Gastroesophageal sphincter (tissue), 3 donors: ENCODE measurements around the gene DDX54.

Experiments
- POLR2A ChIP-seq, 2 donors: fragments of 450-650 bp; IDR thresholded peaks; one replicate each; pipeline ENCODE4 v1.6.1; 2017; ENCODE audit warnings: antibody characterized with exemption in 2 of 2, mild to moderate bottlenecking in 2 of 2, moderate library complexity in 1 of 2
- TF ChIP-seq, protein P1 (sequence below), 4 experiments: fragments of 200-600 bp in 2 of 4; fragments of 450-650 bp in 2 of 4; sonication (generic) in 1 of 4; IDR thresholded peaks; one replicate each; pipeline ENCODE4 v1.5.1; 2017 to 2019; ENCODE audit warnings: antibody characterized with exemption in 4 of 4, mild to moderate bottlenecking in 2 of 4, moderate library complexity in 2 of 4

GRCh38 chr12:113109872-113110599 lies 75.2 kb downstream of the DDX54 start:
- TF ChIP-seq POLR2A (IDR thresholded peaks at IDR 0.05) = no peak
- TF ChIP-seq, protein P1, sequence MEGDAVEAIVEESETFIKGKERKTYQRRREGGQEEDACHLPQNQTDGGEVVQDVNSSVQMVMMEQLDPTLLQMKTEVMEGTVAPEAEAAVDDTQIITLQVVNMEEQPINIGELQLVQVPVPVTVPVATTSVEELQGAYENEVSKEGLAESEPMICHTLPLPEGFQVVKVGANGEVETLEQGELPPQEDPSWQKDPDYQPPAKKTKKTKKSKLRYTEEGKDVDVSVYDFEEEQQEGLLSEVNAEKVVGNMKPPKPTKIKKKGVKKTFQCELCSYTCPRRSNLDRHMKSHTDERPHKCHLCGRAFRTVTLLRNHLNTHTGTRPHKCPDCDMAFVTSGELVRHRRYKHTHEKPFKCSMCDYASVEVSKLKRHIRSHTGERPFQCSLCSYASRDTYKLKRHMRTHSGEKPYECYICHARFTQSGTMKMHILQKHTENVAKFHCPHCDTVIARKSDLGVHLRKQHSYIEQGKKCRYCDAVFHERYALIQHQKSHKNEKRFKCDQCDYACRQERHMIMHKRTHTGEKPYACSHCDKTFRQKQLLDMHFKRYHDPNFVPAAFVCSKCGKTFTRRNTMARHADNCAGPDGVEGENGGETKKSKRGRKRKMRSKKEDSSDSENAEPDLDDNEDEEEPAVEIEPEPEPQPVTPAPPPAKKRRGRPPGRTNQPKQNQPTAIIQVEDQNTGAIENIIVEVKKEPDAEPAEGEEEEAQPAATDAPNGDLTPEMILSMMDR (IDR thresholded peaks at IDR 0.05) = no peak
